H1 (cell line): Measurements from ENCODE around the gene CCBE1. TPM values are rescaled to one million over a fixed set of nuclear protein-coding genes. Genes with fewer than 3 reads are reported as not detected.
A peak's percentile ranks its signal among the peaks of the same experiment; 100 is the strongest.

Experiments
- CTCF ChIA-PET: fragments of 300-600 bp; sonication (Branson Sonifier 250); formaldehyde crosslinking; loops from one replicate; lab custom pipeline; 2021; ENCODE audit not compliant: partially characterized antibody; lab: Charles Lee
- POLR2A ChIA-PET: fragments of 300-600 bp; sonication (Branson Sonifier 250); formaldehyde crosslinking; loops from one replicate; lab custom pipeline; 2021; ENCODE audit warnings: inconsistent platforms; ENCODE audit not compliant: partially characterized antibody; lab: Charles Lee
- DNase-seq, 2 experiments: peaks; one replicate each; pipeline versions ENCODE4 v3.0.0 to v3.0.0-alpha.2; 2010 to 2022; ENCODE audit warnings: low spot score in 2 of 2, low read depth in 1 of 2, mixed read lengths in 1 of 2
- FAIRE-seq: peaks from 2 replicates; lab custom pipeline; 2011; peaks lifted over from hg19 to GRCh38; lab: Jason Lieb, UNC
- H2AFZ ChIP-seq: 2 replicates; pipeline ENCODE4 v1.8.1; 2012; ENCODE audit warnings: low read length, inconsistent platforms
- H2AK5ac ChIP-seq: 2 replicates; pipeline ENCODE4 v1.6.1; 2013; ENCODE audit warnings: low read depth, low read length
- H2BK120ac ChIP-seq: replicated peaks from 2 replicates; pipeline ENCODE3; 2013; ENCODE audit warnings: low read depth, low read length, inconsistent platforms
- H2BK12ac ChIP-seq: 2 replicates; pipeline ENCODE4 v1.6.1; 2013; ENCODE audit warnings: low read depth, low read length
- H2BK15ac ChIP-seq: 2 replicates; pipeline ENCODE4 v1.6.1; 2013; ENCODE audit warnings: low read length
- H2BK20ac ChIP-seq: 2 replicates; pipeline ENCODE4 v1.6.1; 2013; ENCODE audit warnings: low read length
- H2BK5ac ChIP-seq: 2 replicates; pipeline ENCODE4 v1.6.1; 2013; ENCODE audit warnings: low read depth, low read length
- H3K14ac ChIP-seq: 2 replicates; pipeline ENCODE4 v1.6.1; 2013; ENCODE audit warnings: inconsistent platforms; ENCODE audit not compliant: insufficient read length
- H3K18ac ChIP-seq: 2 replicates; pipeline ENCODE4 v1.6.1; 2013; ENCODE audit warnings: low read length; ENCODE audit errors: extremely low read depth
- H3K23ac ChIP-seq: 2 replicates; pipeline ENCODE4 v1.6.1; 2013; ENCODE audit warnings: inconsistent platforms; ENCODE audit not compliant: insufficient read length
- H3K23me2 ChIP-seq: 2 replicates; pipeline ENCODE4 v1.6.1; 2013; ENCODE audit warnings: low read depth, low read length
- H3K27ac ChIP-seq: 2 replicates; pipeline ENCODE4 v1.6.1; 2011; ENCODE audit warnings: low read depth, low read length, inconsistent platforms
- H3K27me3 ChIP-seq, 4 experiments: replicated peaks in 1 of 4; 1 replicate in 1 of 4; 2 replicates in 3 of 4; pipeline versions ENCODE4 v1.6.1 to v1.8.1; 2011 to 2013; ENCODE audit warnings: low read length in 3 of 4, mild to moderate bottlenecking in 3 of 4, inconsistent platforms in 2 of 4, mixed read lengths in 2 of 4, moderate library complexity in 1 of 4; ENCODE audit not compliant: control insufficient read depth in 3 of 4, insufficient read depth in 3 of 4; ENCODE audit errors: extremely low read depth in 1 of 4
- H3K36me3 ChIP-seq, 4 experiments: 2 replicates each; pipeline versions ENCODE4 v1.6.1 to v1.8.1; 2011 to 2013; ENCODE audit warnings: mild to moderate bottlenecking in 4 of 4, low read length in 3 of 4, moderate library complexity in 2 of 4, control low read depth in 1 of 4, inconsistent platforms in 1 of 4; ENCODE audit not compliant: insufficient read depth in 4 of 4, control insufficient read depth in 2 of 4
- H3K4ac ChIP-seq: replicated peaks from 2 replicates; pipeline ENCODE3; 2013; ENCODE audit warnings: low read length, low read depth, mixed read lengths, inconsistent platforms; ENCODE audit not compliant: insufficient read length
- H3K4me1 ChIP-seq, 4 experiments: replicated peaks in 1 of 4; 1 replicate in 1 of 4; 2 replicates in 3 of 4; pipeline versions ENCODE4 v1.6.1 to v1.8.1; 2011 to 2013; ENCODE audit warnings: low read length in 3 of 4, inconsistent platforms in 2 of 4, mixed read lengths in 1 of 4; ENCODE audit not compliant: insufficient read depth in 4 of 4, control insufficient read depth in 3 of 4
- H3K4me2 ChIP-seq, 2 experiments: 2 replicates each; pipeline versions ENCODE4 v1.6.1 to v1.8.1; 2011 to 2013; ENCODE audit warnings: low read depth in 2 of 2, low read length in 2 of 2, control low read depth in 1 of 2, inconsistent platforms in 1 of 2, mild to moderate bottlenecking in 1 of 2; ENCODE audit not compliant: insufficient read depth in 1 of 2
- H3K4me3 ChIP-seq, 4 experiments: fragments of 200-600, 300-600 bp in 1 of 4; sonication (generic), shearing (Covaris generic), sonication (Bioruptor Twin) in 1 of 4; 2 replicates each; pipeline versions ENCODE4 v1.5.1 to v1.8.1; 2011 to 2016; ENCODE audit warnings: low read length in 4 of 4, low read depth in 3 of 4, control low read depth in 2 of 4, inconsistent platforms in 2 of 4, mild to moderate bottlenecking in 2 of 4, mixed read lengths in 1 of 4, moderate library complexity in 1 of 4; ENCODE audit not compliant: insufficient read depth in 2 of 4; ENCODE audit errors: extremely low read depth in 1 of 4
- H3K56ac ChIP-seq: replicated peaks from 2 replicates; pipeline ENCODE3; 2013; ENCODE audit warnings: low read depth, mild to moderate bottlenecking, mixed read lengths, low read length, inconsistent platforms; ENCODE audit not compliant: insufficient read length
- H3K79me1 ChIP-seq: 2 replicates; pipeline ENCODE4 v1.6.1; 2013; ENCODE audit warnings: low read depth, low read length, control low read depth
- H3K79me2 ChIP-seq, 2 experiments: 2 replicates each; pipeline versions ENCODE4 v1.6.1 to v1.8.1; 2012 to 2013; ENCODE audit warnings: low read length in 2 of 2, mild to moderate bottlenecking in 2 of 2, inconsistent platforms in 1 of 2; ENCODE audit not compliant: insufficient read depth in 2 of 2, control insufficient read depth in 1 of 2
- H3K9ac ChIP-seq, 4 experiments: replicated peaks in 1 of 4; 1 replicate in 1 of 4; 2 replicates in 3 of 4; pipeline versions ENCODE4 v1.6.1 to v1.8.1; 2011 to 2013; ENCODE audit warnings: low read depth in 3 of 4, low read length in 3 of 4, control low read depth in 2 of 4, mild to moderate bottlenecking in 2 of 4, moderate library complexity in 2 of 4, inconsistent platforms in 1 of 4; ENCODE audit errors: extremely low read depth in 1 of 4
- H3K9me3 ChIP-seq, 2 experiments: 2 replicates each; pipeline versions ENCODE4 v1.6.1 to v1.8.1; 2012 to 2013; ENCODE audit warnings: mild to moderate bottlenecking in 2 of 2, moderate library complexity in 2 of 2, control low read depth in 1 of 2, inconsistent platforms in 1 of 2, low read depth in 1 of 2, low read length in 1 of 2, mixed read lengths in 1 of 2; ENCODE audit not compliant: insufficient read depth in 2 of 2
- H4K20me1 ChIP-seq, 2 experiments: replicated peaks in 1 of 2; 2 replicates each; pipeline versions ENCODE3 to v1.8.1; 2011 to 2013; ENCODE audit warnings: inconsistent platforms in 2 of 2, low read length in 2 of 2, mild to moderate bottlenecking in 1 of 2; ENCODE audit not compliant: insufficient read depth in 2 of 2, control insufficient read depth in 1 of 2
- H4K5ac ChIP-seq: 2 replicates; pipeline ENCODE4 v1.6.1; 2013; ENCODE audit warnings: low read length, low read depth, mixed read lengths, inconsistent platforms; ENCODE audit not compliant: insufficient read length
- H4K8ac ChIP-seq: 2 replicates; pipeline ENCODE4 v1.8.0; 2013; ENCODE audit warnings: mild to moderate bottlenecking, moderate library complexity, low read length, inconsistent platforms; ENCODE audit not compliant: insufficient read depth; ENCODE audit errors: extremely low read depth
- H4K91ac ChIP-seq: replicated peaks from 2 replicates; pipeline ENCODE3; 2013; ENCODE audit warnings: low read length, mixed read lengths, inconsistent platforms; ENCODE audit not compliant: insufficient read length
- BCL11A ChIP-seq, 2 experiments: IDR thresholded peaks; one replicate each; pipeline ENCODE4 v1.6.1; 2011; ENCODE audit warnings: low read depth in 2 of 2, low read length in 2 of 2, mild to moderate bottlenecking in 2 of 2
- CHD2 ChIP-seq: IDR thresholded peaks from 2 replicates; pipeline ENCODE4 v1.6.1; 2012; ENCODE audit warnings: low read length, improper control_type of control experiment
- HDAC2 ChIP-seq, 2 experiments: fragments of 300-600 bp in 1 of 2; sonication (generic) in 1 of 2; IDR thresholded peaks; 2 replicates each; pipeline ENCODE4 v1.6.1; 2011 to 2012; ENCODE audit warnings: low read depth in 2 of 2, low read length in 2 of 2, mild to moderate bottlenecking in 2 of 2, moderate library complexity in 2 of 2, borderline replicate concordance in 1 of 2, inconsistent platforms in 1 of 2
- HDAC6 ChIP-seq: IDR thresholded peaks from one replicate; pipeline ENCODE4 v1.7.1; 2012; ENCODE audit warnings: low read depth, mild to moderate bottlenecking, inconsistent platforms, low read length, moderate library complexity
- KDM1A ChIP-seq: fragments of 200-600, 300-600 bp; sonication (generic); IDR thresholded peaks from 2 replicates; pipeline ENCODE4 v1.7.1; 2016; ENCODE audit warnings: mild to moderate bottlenecking, low read length, borderline replicate concordance
- NANOG ChIP-seq: IDR thresholded peaks from 2 replicates; pipeline ENCODE4 v1.6.1; 2011; ENCODE audit warnings: low read length, low read depth, mild to moderate bottlenecking, inconsistent platforms; ENCODE audit not compliant: insufficient read depth, poor library complexity, severe bottlenecking
- POU5F1 ChIP-seq: IDR thresholded peaks from 2 replicates; pipeline ENCODE4 v1.6.1; 2011; ENCODE audit warnings: low read depth, mild to moderate bottlenecking, low read length, moderate library complexity
- SP1 ChIP-seq: IDR thresholded peaks from 2 replicates; pipeline ENCODE4 v1.6.1; 2011; ENCODE audit warnings: low read depth, low read length
- SP2 ChIP-seq: IDR thresholded peaks from 2 replicates; pipeline ENCODE4 v1.6.1; 2012; ENCODE audit warnings: mild to moderate bottlenecking, low read length, inconsistent platforms
- SUZ12 ChIP-seq: fragments of 200-600 bp; sonication (generic); IDR thresholded peaks from 2 replicates; pipeline ENCODE4 v1.6.1; 2012; ENCODE audit warnings: mild to moderate bottlenecking, inconsistent platforms, low read length, moderate library complexity, mixed read lengths
- TAF1 ChIP-seq: IDR thresholded peaks from 2 replicates; pipeline ENCODE4 v1.6.1; 2011; ENCODE audit warnings: mild to moderate bottlenecking, low read depth, low read length
- WGBS, 2 experiments: shearing (Covaris generic) in 1 of 2; methylation state at CpG; one replicate each; pipeline versions ENCODE4 v1.1.6 to v1.1.7; 2013 to 2015; ENCODE audit warnings: low lambda C conversion rate in 2 of 2, mixed read lengths in 2 of 2, inconsistent platforms in 1 of 2, low coverage in 1 of 2, missing lambda C conversion rate in 1 of 2; ENCODE audit not compliant: insufficient replicate concordance in 2 of 2, insufficient coverage in 1 of 2, insufficient read length in 1 of 2; ENCODE audit errors: extremely low coverage in 1 of 2, missing lambda C conversion rate in 1 of 2; 5-methylcytosine and 5-hydroxymethylcytosine counted together
- polyA plus RNA-seq, 7 experiments: library from polyadenylated mRNA; depleted of rRNA in 3 of 7; stranded (reverse) in 5 of 7; unstranded in 2 of 7; fragments of >200 nt in 5 of 7; fragments of 200-250 nt in 2 of 7; gene quantifications; 1 replicate in 5 of 7; 2 replicates in 1 of 7; 4 replicates in 1 of 7; pipeline versions ENCODE4 v1.2.1 to v1.2.3, GENCODE V29; 2011 to 2013; ENCODE audit warnings: missing spikeins in 2 of 7, mixed read lengths in 2 of 7
- total RNA-seq: library from RNA; stranded (reverse); fragmentation: NEBNext Ultra II Directional; extraction: Animal tissue kit (Norgen Biotek cat#: 25700); gene quantifications from 2 replicates; pipeline ENCODE4 v1.2.1, GENCODE V29; 2021
- TF ChIP-seq, protein P1 (sequence below), 3 experiments: IDR thresholded peaks; 1 replicate in 2 of 3; 2 replicates in 1 of 3; pipeline versions ENCODE4 v1.5.1 to v1.6.1; 2011; ENCODE audit warnings: low read length in 3 of 3, mild to moderate bottlenecking in 3 of 3, inconsistent platforms in 2 of 3, low read depth in 1 of 3, moderate library complexity in 1 of 3; ENCODE audit not compliant: insufficient read depth in 1 of 3; ENCODE audit errors: control extremely low read depth in 1 of 3

Gene CCBE1
- total and polyA plus RNA-seq, 2 of the 8 experiments (the other 6 are each of a cell fraction or from before 2014, with no cell fraction given) = 2.1 to 2.6 TPM

GRCh38 chr18:59649591-59649990, 47.6 kb downstream of the CCBE1 start:
- no peaks in the 10 kb centered on the region for H3K79me2 ChIP-seq
- no peak overlapping the region for H3K23ac ChIP-seq
- no peak overlapping the region for H3K27ac ChIP-seq
- no peak overlapping the region for H2BK120ac ChIP-seq
- H3K56ac ChIP-seq = no peak overlapping the region
- no peaks in the 10 kb centered on the region for H3K9me3 ChIP-seq
- H3K9ac ChIP-seq = no peak overlapping the region
- no peak overlapping the region for H3K4me3 ChIP-seq
- no peak overlapping the region for H3K4me2 ChIP-seq
- H3K14ac ChIP-seq = no peak overlapping the region
- DNase-seq (peak in 1 of 2 experiments; percentile 35), FAIRE-seq (no peak)
- no peak overlapping the region for H2BK15ac ChIP-seq
- H4K20me1 ChIP-seq = no peaks in the 10 kb centered on the region
- H3K36me3 ChIP-seq = no peaks in the 10 kb centered on the region
- H4K5ac ChIP-seq = no peak overlapping the region
- no peaks in the 10 kb centered on the region for H3K79me1 ChIP-seq
- H3K27me3 ChIP-seq = no peaks in the 10 kb centered on the region; a peak in 2 of 7 replicates
- peaks cover 0 to 4% (median 2%) of the 10 kb centered on the region in 4 experiments; a peak in 2 of 7 replicates for H3K4me1 ChIP-seq
- H3K23me2 ChIP-seq = no peaks in the 10 kb centered on the region
- no peak overlapping the region; the same call in 1 of the 2 replicates for H2AFZ ChIP-seq
- 91% methylated on average over 1 of the region's 1 CpG; no CpG with 5 or more reads in 1 of the 2 experiments for WGBS, 2 experiments
- H3K4ac ChIP-seq = no peak overlapping the region
- H3K18ac ChIP-seq = no peak overlapping the region
- no peak overlapping the region for H2BK20ac ChIP-seq
- CTCF ChIA-PET = interaction anchor here (0.8 to 3.7 kb wide), 4 partner anchors 9 to 539 kb away, joined by 3 to 19 read pairs (median 4); partner anchors contain the start of gene CCBE1
- H2BK12ac ChIP-seq = no peak overlapping the region
- H4K8ac ChIP-seq = no peak overlapping the region
- H4K91ac ChIP-seq = no peak overlapping the region
- POLR2A ChIA-PET = no interaction called here
- H2AK5ac ChIP-seq = no peak overlapping the region
- no peak overlapping the region for H2BK5ac ChIP-seq
- TF ChIP-seq CHD2 = no peak
- no peak for TF ChIP-seq HDAC6
- no peak for TF ChIP-seq TAF1
- no peak for TF ChIP-seq POU5F1
- TF ChIP-seq SUZ12 = no peak
- TF ChIP-seq, protein P1, sequence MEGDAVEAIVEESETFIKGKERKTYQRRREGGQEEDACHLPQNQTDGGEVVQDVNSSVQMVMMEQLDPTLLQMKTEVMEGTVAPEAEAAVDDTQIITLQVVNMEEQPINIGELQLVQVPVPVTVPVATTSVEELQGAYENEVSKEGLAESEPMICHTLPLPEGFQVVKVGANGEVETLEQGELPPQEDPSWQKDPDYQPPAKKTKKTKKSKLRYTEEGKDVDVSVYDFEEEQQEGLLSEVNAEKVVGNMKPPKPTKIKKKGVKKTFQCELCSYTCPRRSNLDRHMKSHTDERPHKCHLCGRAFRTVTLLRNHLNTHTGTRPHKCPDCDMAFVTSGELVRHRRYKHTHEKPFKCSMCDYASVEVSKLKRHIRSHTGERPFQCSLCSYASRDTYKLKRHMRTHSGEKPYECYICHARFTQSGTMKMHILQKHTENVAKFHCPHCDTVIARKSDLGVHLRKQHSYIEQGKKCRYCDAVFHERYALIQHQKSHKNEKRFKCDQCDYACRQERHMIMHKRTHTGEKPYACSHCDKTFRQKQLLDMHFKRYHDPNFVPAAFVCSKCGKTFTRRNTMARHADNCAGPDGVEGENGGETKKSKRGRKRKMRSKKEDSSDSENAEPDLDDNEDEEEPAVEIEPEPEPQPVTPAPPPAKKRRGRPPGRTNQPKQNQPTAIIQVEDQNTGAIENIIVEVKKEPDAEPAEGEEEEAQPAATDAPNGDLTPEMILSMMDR (IDR thresholded peaks at IDR 0.05; ENCODE audit: control extremely low read depth in 1 of 3, insufficient read depth in 1 of 3, low read depth in 1 of 3, low read length in 3 of 3) = no peak
- TF ChIP-seq BCL11A (IDR thresholded peaks at IDR 0.05; ENCODE audit: low read depth in 2 of 2, low read length in 2 of 2) = no peak
- TF ChIP-seq HDAC2 (IDR thresholded peaks at IDR 0.05; ENCODE audit: borderline replicate concordance in 1 of 2, low read depth in 2 of 2, low read length in 2 of 2) = no peak
- no peak for TF ChIP-seq SP2
- TF ChIP-seq NANOG = no peak
- TF ChIP-seq SP1 = no peak
- TF ChIP-seq KDM1A = no peak
